HepG2 (cell line): ENCODE data around the gene PIGL. TPM values are rescaled to one million over a fixed set of nuclear protein-coding genes. Genes with fewer than 3 reads are reported as not detected.

Source experiments
- ATAC-seq: fragments of 200-7000 bp; cut with Tn5 transposase; 3 replicates; pipeline ENCODE4 v1.9.1; 2020; ENCODE audit warnings: mild to moderate bottlenecking, moderate library complexity
- BruUV-seq: library from RNA; stranded (reverse); fragments of 400-500 nt; replicated peaks from 2 replicates; lab custom pipeline; 2021; lab: Mats Ljungman, UMichigan
- CTCF ChIA-PET: fragments of 300-600 bp; formaldehyde crosslinking; extraction: SDS; loops from one replicate; lab custom pipeline; 2021; ENCODE audit warnings: low total read pairs, inconsistent platforms, low intra/inter-chr PET ratio; lab: Yijun Ruan, JAX
- POLR2A ChIA-PET: fragments of 350-600 bp; sonication (Branson Sonifier 250); formaldehyde crosslinking; loops from one replicate; lab custom pipeline; 2020; ENCODE audit warnings: antibody characterized with exemption, inconsistent platforms; lab: Yijun Ruan, JAX
- DNase-seq: peaks from one replicate; pipeline ENCODE4 v3.0.0-alpha.2; 2015; ENCODE audit warnings: low spot score
- FAIRE-seq: peaks from 3 replicates; lab custom pipeline; 2011; peaks lifted over from hg19 to GRCh38; lab: Jason Lieb, UNC
- H2AFZ ChIP-seq: one replicate; pipeline ENCODE4 v1.6.1; 2011; ENCODE audit warnings: low read length, inconsistent platforms
- H3K27ac ChIP-seq: fragments of 300-600 bp; 3 replicates; pipeline ENCODE4 v1.8.0; 2011; ENCODE audit warnings: mixed run types, mild to moderate bottlenecking, mixed read lengths, low read length, inconsistent platforms; ENCODE audit not compliant: insufficient read depth; ENCODE audit errors: extremely low read length
- H3K27me3 ChIP-seq, 2 experiments: fragments of 200-600 bp in 1 of 2; 2 replicates in 1 of 2; 3 replicates in 1 of 2; pipeline versions ENCODE4 v1.6.0 to v1.8.0; 2011; ENCODE audit warnings: low read length in 2 of 2, mild to moderate bottlenecking in 2 of 2, moderate library complexity in 2 of 2, inconsistent platforms in 1 of 2; ENCODE audit not compliant: insufficient read depth in 2 of 2, control insufficient read depth in 1 of 2
- H3K36me3 ChIP-seq, 2 experiments: fragments of 200-600 bp in 1 of 2; replicated peaks in 1 of 2; 2 replicates in 1 of 2; 3 replicates in 1 of 2; pipeline versions ENCODE4 v1.5.1 to v1.8.0; 2011; ENCODE audit warnings: low read length in 2 of 2, inconsistent platforms in 1 of 2; ENCODE audit not compliant: insufficient read depth in 2 of 2, control insufficient read depth in 1 of 2
- H3K4me1 ChIP-seq: 2 replicates; pipeline ENCODE4 v1.5.1; 2012; ENCODE audit warnings: low read length, inconsistent platforms; ENCODE audit not compliant: insufficient read depth
- H3K4me2 ChIP-seq: 2 replicates; pipeline ENCODE4 v1.6.0; 2011; ENCODE audit warnings: low read depth, low read length, inconsistent platforms
- H3K4me3 ChIP-seq, 3 experiments: fragments of 200-600 bp in 1 of 3; sonication (generic), shearing (Covaris generic) in 1 of 3; replicated peaks in 1 of 3; 2 replicates each; pipeline ENCODE4 v1.5.1; 2011 to 2016; ENCODE audit warnings: low read length in 3 of 3, inconsistent platforms in 2 of 3, low read depth in 2 of 3, mild to moderate bottlenecking in 2 of 3, control low read depth in 1 of 3, mixed read lengths in 1 of 3; ENCODE audit not compliant: insufficient read depth in 1 of 3
- H3K79me2 ChIP-seq: one replicate; pipeline ENCODE4 v1.6.1; 2011; ENCODE audit warnings: low read length, inconsistent platforms; ENCODE audit not compliant: insufficient read depth
- H3K9ac ChIP-seq: 2 replicates; pipeline ENCODE4 v1.6.0; 2011; ENCODE audit warnings: mild to moderate bottlenecking, low read depth, low read length, inconsistent platforms; ENCODE audit not compliant: insufficient read depth
- H3K9me3 ChIP-seq: 2 replicates; pipeline ENCODE4 v1.5.1; 2012; ENCODE audit warnings: mild to moderate bottlenecking, low read length
- H4K20me1 ChIP-seq: 2 replicates; pipeline ENCODE4 v1.6.0; 2011; ENCODE audit warnings: inconsistent platforms, mild to moderate bottlenecking, low read length, moderate library complexity; ENCODE audit not compliant: insufficient read depth
- PAF1 ChIP-seq: IDR thresholded peaks from 2 replicates; pipeline ENCODE4 v1.6.1; 2016; ENCODE audit warnings: missing genetic modification reagents, missing compliant biosample characterization
- POLR2A ChIP-seq, 2 experiments: IDR thresholded peaks; 2 replicates each; pipeline ENCODE4 v1.6.1; 2011; ENCODE audit warnings: low read depth in 2 of 2, low read length in 2 of 2, mild to moderate bottlenecking in 1 of 2, moderate library complexity in 1 of 2; ENCODE audit not compliant: insufficient read depth in 1 of 2
- RBM22 ChIP-seq: fragments of 200-400 bp; formaldehyde crosslinking; optimal IDR thresholded peaks from 2 replicates; pipeline ENCODE3; 2017; ENCODE audit warnings: mild to moderate bottlenecking, low read length, moderate library complexity
- RBM39 ChIP-seq: fragments of 200-400 bp; formaldehyde crosslinking; IDR thresholded peaks from one replicate; pipeline ENCODE4 v1.6.1; 2018; ENCODE audit warnings: antibody characterized with exemption, mild to moderate bottlenecking, low read depth, low read length; ENCODE audit not compliant: poor library complexity, severe bottlenecking
- WGBS: methylation state at CpG from one replicate; pipeline ENCODE4 v1.1.6; 2017; ENCODE audit warnings: low lambda C conversion rate; 5-methylcytosine and 5-hydroxymethylcytosine counted together
- in situ Hi-C: cut with HindIII; loops from 2 replicates; pipeline ENCODE4 v1.10.0; 2017; ENCODE audit warnings: low pct_unique_long_range_greater_than_20kb; ENCODE audit not compliant: extremely low pct_ligation_motif_present
- intact Hi-C: fragments of 100-400 bp; cut with micrococcal nuclease; formaldehyde crosslinking; loops from one replicate; pipeline ENCODE4 v1.10.0; 2022; ENCODE audit not compliant: unreplicated experiment
- polyA plus RNA-seq, 8 experiments: library from polyadenylated mRNA; depleted of rRNA in 3 of 8; stranded (reverse) in 7 of 8; unstranded in 1 of 8; fragments of >200 nt; fragmentation: Illumina TruSeq in 4 of 8; extraction: Trizol in 4 of 8; gene quantifications; 2 replicates each; pipeline versions ENCODE4 v1.2.1 to v1.2.3, GENCODE V29; 2011 to 2016; ENCODE audit warnings: low read depth in 4 of 8, missing spikeins in 1 of 8, mixed read lengths in 1 of 8; ENCODE audit not compliant: insufficient read depth in 1 of 8
- total RNA-seq, 5 experiments: library from RNA; depleted of rRNA; stranded (reverse); fragments of >200 nt; fragmentation: Illumina TruSeq; extraction: Trizol; gene quantifications; 2 replicates each; pipeline ENCODE4 v1.2.3, GENCODE V29; 2016; ENCODE audit warnings: low read depth in 1 of 5
- TF ChIP-seq, protein P1 (sequence below): sonication (generic); formaldehyde crosslinking; IDR thresholded peaks from 2 replicates; pipeline ENCODE4 v1.4.0; 2020; ENCODE audit warnings: missing genetic modification reagents

The PIGL gene
- total and polyA plus RNA-seq, 2 of the 13 experiments (the other 11 are each of a cell fraction or from before 2014, with no cell fraction given) = 28.5 to 63.8 TPM

DNA sequence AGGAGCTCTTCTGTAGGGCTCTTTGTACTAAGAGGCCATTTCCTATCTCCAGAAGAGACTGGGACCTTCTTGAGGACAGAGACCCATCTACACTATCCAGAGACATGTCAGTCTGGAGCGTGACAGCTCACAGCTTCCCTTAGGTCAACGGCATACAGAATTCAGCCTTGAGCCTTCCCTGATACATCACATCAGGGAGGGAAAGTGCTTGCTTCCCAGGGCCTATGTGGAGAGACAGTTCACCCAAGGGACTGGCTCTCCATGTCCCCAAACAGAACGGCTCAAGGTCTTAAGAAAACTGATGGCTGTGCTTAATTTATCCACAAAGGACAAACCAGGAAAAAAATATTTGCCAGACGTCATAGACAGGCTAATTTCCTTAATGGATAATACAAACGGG, 128.6 kb downstream of the PIGL start:
- ChIA-PET POLR2A (interaction anchor here (0.9 to 2.4 kb wide), 3 partner anchors 32 to 48 kb away, joined by 3 to 9 read pairs (median 8); no protein-coding TSS in a partner anchor), CTCF (no interaction called here)
- in situ Hi-C loops = no loop called here
- Histone ChIP-seq H2AFZ (no peak overlapping the region), H3K4me1 (peaks cover 21% of the 10 kb centered on the region), H3K79me2 (peaks cover 14% of the 10 kb centered on the region), H3K27me3 (no peaks in the 10 kb centered on the region), H3K4me3 (no peak overlapping the region), H4K20me1 (peaks cover 6% of the 10 kb centered on the region), H3K9ac (no peak overlapping the region), H3K9me3 (no peaks in the 10 kb centered on the region), H3K4me2 (no peak overlapping the region), H3K27ac (no peak overlapping the region), H3K36me3 (peaks cover 21 to 45% of the 10 kb centered on the region in 2 experiments)
- 96% methylated on average over 5 of the region's 5 CpGs for WGBS
- FAIRE-seq = no peak
- no TSS peak for BruUV-seq
- no peak for DNase-seq
- intact Hi-C loops = no loop called here
- TF ChIP-seq, protein P1, sequence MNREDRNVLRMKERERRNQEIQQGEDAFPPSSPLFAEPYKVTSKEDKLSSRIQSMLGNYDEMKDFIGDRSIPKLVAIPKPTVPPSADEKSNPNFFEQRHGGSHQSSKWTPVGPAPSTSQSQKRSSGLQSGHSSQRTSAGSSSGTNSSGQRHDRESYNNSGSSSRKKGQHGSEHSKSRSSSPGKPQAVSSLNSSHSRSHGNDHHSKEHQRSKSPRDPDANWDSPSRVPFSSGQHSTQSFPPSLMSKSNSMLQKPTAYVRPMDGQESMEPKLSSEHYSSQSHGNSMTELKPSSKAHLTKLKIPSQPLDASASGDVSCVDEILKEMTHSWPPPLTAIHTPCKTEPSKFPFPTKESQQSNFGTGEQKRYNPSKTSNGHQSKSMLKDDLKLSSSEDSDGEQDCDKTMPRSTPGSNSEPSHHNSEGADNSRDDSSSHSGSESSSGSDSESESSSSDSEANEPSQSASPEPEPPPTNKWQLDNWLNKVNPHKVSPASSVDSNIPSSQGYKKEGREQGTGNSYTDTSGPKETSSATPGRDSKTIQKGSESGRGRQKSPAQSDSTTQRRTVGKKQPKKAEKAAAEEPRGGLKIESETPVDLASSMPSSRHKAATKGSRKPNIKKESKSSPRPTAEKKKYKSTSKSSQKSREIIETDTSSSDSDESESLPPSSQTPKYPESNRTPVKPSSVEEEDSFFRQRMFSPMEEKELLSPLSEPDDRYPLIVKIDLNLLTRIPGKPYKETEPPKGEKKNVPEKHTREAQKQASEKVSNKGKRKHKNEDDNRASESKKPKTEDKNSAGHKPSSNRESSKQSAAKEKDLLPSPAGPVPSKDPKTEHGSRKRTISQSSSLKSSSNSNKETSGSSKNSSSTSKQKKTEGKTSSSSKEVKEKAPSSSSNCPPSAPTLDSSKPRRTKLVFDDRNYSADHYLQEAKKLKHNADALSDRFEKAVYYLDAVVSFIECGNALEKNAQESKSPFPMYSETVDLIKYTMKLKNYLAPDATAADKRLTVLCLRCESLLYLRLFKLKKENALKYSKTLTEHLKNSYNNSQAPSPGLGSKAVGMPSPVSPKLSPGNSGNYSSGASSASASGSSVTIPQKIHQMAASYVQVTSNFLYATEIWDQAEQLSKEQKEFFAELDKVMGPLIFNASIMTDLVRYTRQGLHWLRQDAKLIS (CRISPR knock-in tag) = no peak
- 0 out of 2 replicates have a peak, but pooled peaks have one; percentile 37 for TF ChIP-seq PAF1
- peak; percentile 80 for TF ChIP-seq RBM22
- no peak for TF ChIP-seq RBM39
- TF ChIP-seq POLR2A (IDR thresholded peaks at IDR 0.05; ENCODE audit: insufficient read depth in 1 of 2, low read depth in 2 of 2, low read length in 2 of 2) = peak in 1 of 2 experiments; percentile 49; a peak in 1 of 4 replicates
- no peak for ATAC-seq
